Keratinocyte (primary cell): ENCODE measurements around the gene S100A4. TPM values are rescaled to one million over a fixed set of nuclear protein-coding genes. Genes with fewer than 3 reads are reported as not detected.

Source experiments
- DNase-seq: peaks from one replicate; pipeline ENCODE4 v3.0.0-alpha.2; 2011; ENCODE audit warnings: low read depth, missing footprints, low spot score
- FAIRE-seq: peaks from 2 replicates; lab custom pipeline; 2011; peaks lifted over from hg19 to GRCh38; lab: Jason Lieb, UNC
- H2AFZ ChIP-seq: 2 replicates; pipeline ENCODE4 v1.6.0; 2012; ENCODE audit warnings: low read length, control low read depth, inconsistent platforms; ENCODE audit not compliant: control insufficient read depth
- H3K27ac ChIP-seq: 2 replicates; pipeline ENCODE4 v1.5.1; 2011; ENCODE audit warnings: low read length; ENCODE audit not compliant: control insufficient read depth, insufficient read depth
- H3K27me3 ChIP-seq: 3 replicates; pipeline ENCODE4 v1.6.0; 2011; ENCODE audit warnings: low read length; ENCODE audit not compliant: control insufficient read depth, insufficient read depth; ENCODE audit errors: extremely low read depth
- H3K36me3 ChIP-seq, 2 experiments: 2 replicates in 1 of 2; 3 replicates in 1 of 2; pipeline ENCODE4 v1.5.1; 2011; ENCODE audit warnings: low read length in 2 of 2, mild to moderate bottlenecking in 1 of 2; ENCODE audit not compliant: control insufficient read depth in 2 of 2, insufficient read depth in 2 of 2; ENCODE audit errors: extremely low read depth in 1 of 2
- H3K4me1 ChIP-seq: 3 replicates; pipeline ENCODE4 v1.5.1; 2011; ENCODE audit warnings: low read length; ENCODE audit not compliant: control insufficient read depth, insufficient read depth; ENCODE audit errors: extremely low read depth
- H3K4me2 ChIP-seq: 3 replicates; pipeline ENCODE4 v1.6.0; 2011; ENCODE audit warnings: low read depth, low read length; ENCODE audit not compliant: control insufficient read depth, insufficient read depth; ENCODE audit errors: extremely low read depth
- H3K4me3 ChIP-seq, 3 experiments: fragments of 200-600 bp in 1 of 3; sonication (generic) in 1 of 3; 2 replicates in 2 of 3; 3 replicates in 1 of 3; pipeline ENCODE4 v1.5.1; 2011 to 2016; ENCODE audit warnings: low read length in 3 of 3, mild to moderate bottlenecking in 3 of 3, control low read depth in 2 of 3, inconsistent platforms in 1 of 3, low read depth in 1 of 3, mixed read lengths in 1 of 3, mixed run types in 1 of 3, moderate library complexity in 1 of 3; ENCODE audit not compliant: control insufficient read depth in 2 of 3, insufficient read depth in 2 of 3; ENCODE audit errors: extremely low read depth in 1 of 3
- H3K79me2 ChIP-seq: 2 replicates; pipeline ENCODE4 v1.6.0; 2012; ENCODE audit warnings: low read length; ENCODE audit not compliant: control insufficient read depth, insufficient read depth
- H3K9ac ChIP-seq: 3 replicates; pipeline ENCODE4 v1.6.0; 2011; ENCODE audit warnings: low read length; ENCODE audit not compliant: control insufficient read depth, insufficient read depth; ENCODE audit errors: extremely low read depth
- H3K9me1 ChIP-seq: 3 replicates; pipeline ENCODE4 v1.6.0; 2011; ENCODE audit warnings: low read length; ENCODE audit not compliant: control insufficient read depth, insufficient read depth; ENCODE audit errors: extremely low read depth
- H3K9me3 ChIP-seq: 2 replicates; pipeline ENCODE4 v1.5.1; 2012; ENCODE audit warnings: low read depth, low read length; ENCODE audit not compliant: control insufficient read depth
- H4K20me1 ChIP-seq: 3 replicates; pipeline ENCODE4 v1.6.0; 2011; ENCODE audit warnings: low read length; ENCODE audit not compliant: control insufficient read depth, insufficient read depth; ENCODE audit errors: extremely low read depth
- CTCF ChIP-seq, 3 experiments: IDR thresholded peaks in 1 of 3; conservative IDR thresholded peaks in 1 of 3; optimal IDR thresholded peaks in 1 of 3; 2 replicates in 2 of 3; 3 replicates in 1 of 3; pipeline versions ENCODE3 to v1.5.1; 2011; ENCODE audit warnings: low read length in 3 of 3, mild to moderate bottlenecking in 3 of 3, moderate library complexity in 2 of 3, control low read depth in 1 of 3, inconsistent platforms in 1 of 3; ENCODE audit not compliant: insufficient read depth in 2 of 3; ENCODE audit errors: extremely low read depth in 1 of 3
- EZH2 ChIP-seq: IDR thresholded peaks from one replicate; pipeline ENCODE4 v1.6.1; 2012; ENCODE audit warnings: inconsistent platforms, mild to moderate bottlenecking, low read length, moderate library complexity
- dilution Hi-C: fragments of 300-500 bp; cut with MboI; formaldehyde crosslinking; loops from one replicate; pipeline ENCODE4 v1.7.0; 2020; ENCODE audit warnings: low sequenced_read_pairs; ENCODE audit not compliant: extremely low pct_ligation_motif_present
- polyA plus RNA-seq, 5 experiments: library from polyadenylated mRNA; depleted of rRNA in 3 of 5; stranded (reverse) in 3 of 5; stranded (forward) in 1 of 5; unstranded in 1 of 5; fragments of >200 nt; gene quantifications; 1 replicate in 1 of 5; 2 replicates in 3 of 5; 3 replicates in 1 of 5; pipeline versions ENCODE4 v1.2.1 to v1.2.3, GENCODE V29; 2011 to 2012; ENCODE audit warnings: missing spikeins in 2 of 5, low read depth in 1 of 5, low replicate concordance in 1 of 5

S100A4 gene
- polyA plus RNA-seq, 1 donor (not counting 4 experiments of a cell fraction or from before 2014, with no cell fraction given), result 21.4 TPM

GRCh38 chr1:153552335-153552734, 6.7 kb upstream of the S100A4 start:
- peaks cover 16 to 36% of the 10 kb centered on the region in 2 experiments for H3K36me3 ChIP-seq
- H3K4me1 ChIP-seq, result peaks cover 39% of the 10 kb centered on the region
- H3K4me3 ChIP-seq, result no peak overlapping the region
- DNase-seq, result no peak
- no peaks in the 10 kb centered on the region for H3K9me3 ChIP-seq
- H3K9ac ChIP-seq, result no peak overlapping the region
- H2AFZ ChIP-seq, result no peak overlapping the region
- no peak for FAIRE-seq
- no peak overlapping the region for H3K4me2 ChIP-seq
- H3K9me1 ChIP-seq, result no peaks in the 10 kb centered on the region
- H3K27me3 ChIP-seq, result no peaks in the 10 kb centered on the region
- TF ChIP-seq EZH2 (no peak), CTCF (optimal IDR thresholded peaks at IDR 0.05 in 1 of 3, IDR thresholded peaks at IDR 0.05 in 1 of 3, conservative IDR thresholded peaks at IDR 0.05 in 1 of 3; ENCODE audit: extremely low read depth in 1 of 3, insufficient read depth in 2 of 3, low read length in 3 of 3) (peak in 1 of 3 experiments; percentile 30)
- no peak overlapping the region for H3K27ac ChIP-seq
- H4K20me1 ChIP-seq, result no peaks in the 10 kb centered on the region
- H3K79me2 ChIP-seq, result no peaks in the 10 kb centered on the region
- dilution Hi-C loops, result no loop called here

GRCh38 chr1:153550827-153551500, 5.4 kb upstream of the S100A4 start:
- no peak for FAIRE-seq
- peak overlapping the region; percentile 63 for H3K27ac ChIP-seq
- peaks cover 50% of the 10 kb centered on the region for H3K4me1 ChIP-seq

More at GRCh38 chr1:153550827-153551500, 5.4 kb upstream of the S100A4 start:
- no peaks in the 10 kb centered on the region for H3K9me3 ChIP-seq
- no peak overlapping the region for H2AFZ ChIP-seq
- dilution Hi-C loops, result no loop called here
- no peak for DNase-seq
- H3K4me3 ChIP-seq, result no peak overlapping the region
- peaks cover 16 to 35% of the 10 kb centered on the region in 2 experiments for H3K36me3 ChIP-seq
- H3K9ac ChIP-seq, result peak overlapping the region; percentile 16
- no peaks in the 10 kb centered on the region for H4K20me1 ChIP-seq
- H3K79me2 ChIP-seq, result no peaks in the 10 kb centered on the region
- no peaks in the 10 kb centered on the region for H3K27me3 ChIP-seq
- no peak overlapping the region for H3K4me2 ChIP-seq
- no peaks in the 10 kb centered on the region for H3K9me1 ChIP-seq
- no peak for TF ChIP-seq EZH2
- TF ChIP-seq CTCF (optimal IDR thresholded peaks at IDR 0.05 in 1 of 3, IDR thresholded peaks at IDR 0.05 in 1 of 3, conservative IDR thresholded peaks at IDR 0.05 in 1 of 3; ENCODE audit: extremely low read depth in 1 of 3, insufficient read depth in 2 of 3, low read length in 3 of 3), result no peak
